ENCODE measurements around the gene GNB3. TPM values are rescaled to one million over a fixed set of nuclear protein-coding genes. Genes with fewer than 3 reads are reported as not detected.

The GNB3 gene
- polyA plus RNA-seq = 5.9 TPM
- long read RNA-seq, donor 1, partial matches to known transcripts = 6 of 7 reads
- long read RNA-seq, donor 1, other reads (novel, unspliced or antisense) = 0 of 7 reads
- long read RNA-seq, donor 2 = 0 reads
- long read RNA-seq, donor 3 = 0 reads
- long read RNA-seq, donor 4 = 0 reads
- long read RNA-seq, donor 5, partial matches to known transcripts = 0 of 1 reads
- long read RNA-seq, donor 5, other reads (novel, unspliced or antisense) = 0 of 1 reads
- long read RNA-seq, donor 6, partial matches to known transcripts = 22 of 22 reads
- long read RNA-seq, donor 6, other reads (novel, unspliced or antisense) = 0 of 22 reads
- long read RNA-seq, donor 7, partial matches to known transcripts = 0 of 1 reads
- long read RNA-seq, donor 7, other reads (novel, unspliced or antisense) = 0 of 1 reads
- long read RNA-seq, donor 8 = 0 reads
- long read RNA-seq, donor 9 = 0 reads
- long read RNA-seq, donor 10 = 0 reads
- long read RNA-seq, donor 11 = 0 reads

- DNase-seq = no peak
- Histone ChIP-seq H3K27me3 (ENCODE audit: control insufficient read depth, insufficient read depth, low read length) (no peaks in the 10 kb centered on the region), H3K27ac (ENCODE audit: low read length) (no peak within 1 kb of the TSS), H3K36me3 (ENCODE audit: control insufficient read depth, insufficient read depth, low read length) (peaks cover 56% of the 10 kb centered on the region), H3K4me1 (ENCODE audit: control insufficient read depth, insufficient read depth, low read length) (peaks cover 13% of the 10 kb centered on the region), H3K4me3 (ENCODE audit: low read length) (no peak within 1 kb of the TSS), H3K9me3 (ENCODE audit: control insufficient read depth, low read depth, low read length) (no peaks in the 10 kb centered on the region)
- no CpG with 5 or more reads among the region's 24 CpGs for WGBS (ENCODE audit: insufficient coverage, low lambda C conversion rate)
These were observed at the start of gene GNB3 for GRCh38 chr12:6840761-6841515. GNB3 (plus strand) TSS chr12:6840925; CDS start chr12:6841288, 363 bp downstream.

- Histone ChIP-seq H3K4me3 (ENCODE audit: low read length) (peak overlapping the region; percentile 4), H3K27me3 (ENCODE audit: control insufficient read depth, insufficient read depth, low read length) (no peaks in the 10 kb centered on the region), H3K27ac (ENCODE audit: low read length) (peak overlapping the region; percentile 49), H3K4me1 (ENCODE audit: control insufficient read depth, insufficient read depth, low read length) (no peaks in the 10 kb centered on the region), H3K36me3 (ENCODE audit: control insufficient read depth, insufficient read depth, low read length) (no peaks in the 10 kb centered on the region), H3K9me3 (ENCODE audit: control insufficient read depth, low read depth, low read length) (no peaks in the 10 kb centered on the region)
- DNase-seq = no peak
- 93% methylated on average over 3 of the region's 13 CpGs for WGBS (ENCODE audit: insufficient coverage, low lambda C conversion rate)
These were observed 48.7 kb upstream of the GNB3 start for GRCh38 chr12:6791931-6792520.

- no peaks in the 10 kb centered on the region for H3K27me3 ChIP-seq (ENCODE audit: control insufficient read depth, insufficient read depth, low read length)
- H3K9me3 ChIP-seq (ENCODE audit: control insufficient read depth, low read depth, low read length) = no peaks in the 10 kb centered on the region
- no peak for DNase-seq
- no peaks in the 10 kb centered on the region for H3K36me3 ChIP-seq (ENCODE audit: control insufficient read depth, insufficient read depth, low read length)
- H3K4me3 ChIP-seq (ENCODE audit: low read length) = no peak overlapping the region
- H3K4me1 ChIP-seq (ENCODE audit: control insufficient read depth, insufficient read depth, low read length) = no peaks in the 10 kb centered on the region
- WGBS (ENCODE audit: insufficient coverage, low lambda C conversion rate) = 40% methylated on average over 1 of the region's 12 CpGs
- peak overlapping the region; percentile 49 for H3K27ac ChIP-seq (ENCODE audit: low read length)
These were observed 48.1 kb upstream of the GNB3 start for GRCh38 chr12:6792522-6793201.

GRCh38 chr12:6795088-6795487 is 45.6 kb upstream of the GNB3 start:
- Histone ChIP-seq H3K9me3 (ENCODE audit: control insufficient read depth, low read depth, low read length) (no peaks in the 10 kb centered on the region), H3K27me3 (ENCODE audit: control insufficient read depth, insufficient read depth, low read length) (no peaks in the 10 kb centered on the region), H3K4me3 (ENCODE audit: low read length) (no peak overlapping the region), H3K4me1 (ENCODE audit: control insufficient read depth, insufficient read depth, low read length) (no peaks in the 10 kb centered on the region), H3K36me3 (ENCODE audit: control insufficient read depth, insufficient read depth, low read length) (no peaks in the 10 kb centered on the region), H3K27ac (ENCODE audit: low read length) (no peak overlapping the region)
- WGBS (ENCODE audit: insufficient coverage, low lambda C conversion rate) = no CpG with 5 or more reads among the region's 2 CpGs
- no peak for DNase-seq

GRCh38 chr12:6796576-6796975 is 44.1 kb upstream of the GNB3 start:
- no peaks in the 10 kb centered on the region for H3K9me3 ChIP-seq (ENCODE audit: control insufficient read depth, low read depth, low read length)
- H3K27me3 ChIP-seq (ENCODE audit: control insufficient read depth, insufficient read depth, low read length) = no peaks in the 10 kb centered on the region
- H3K4me3 ChIP-seq (ENCODE audit: low read length) = no peak overlapping the region
- no peaks in the 10 kb centered on the region for H3K4me1 ChIP-seq (ENCODE audit: control insufficient read depth, insufficient read depth, low read length)
- no peaks in the 10 kb centered on the region for H3K36me3 ChIP-seq (ENCODE audit: control insufficient read depth, insufficient read depth, low read length)
- no peak overlapping the region for H3K27ac ChIP-seq (ENCODE audit: low read length)
- 80% methylated on average over 1 of the region's 4 CpGs for WGBS (ENCODE audit: insufficient coverage, low lambda C conversion rate)
- DNase-seq = no peak

GRCh38 chr12:6799147-6799546 is 41.6 kb upstream of the GNB3 start:
- Histone ChIP-seq H3K4me1 (ENCODE audit: control insufficient read depth, insufficient read depth, low read length) (no peaks in the 10 kb centered on the region), H3K36me3 (ENCODE audit: control insufficient read depth, insufficient read depth, low read length) (no peaks in the 10 kb centered on the region), H3K27me3 (ENCODE audit: control insufficient read depth, insufficient read depth, low read length) (no peaks in the 10 kb centered on the region), H3K9me3 (ENCODE audit: control insufficient read depth, low read depth, low read length) (no peaks in the 10 kb centered on the region), H3K4me3 (ENCODE audit: low read length) (no peak overlapping the region), H3K27ac (ENCODE audit: low read length) (no peak overlapping the region)
- no peak for DNase-seq
- WGBS (ENCODE audit: insufficient coverage, low lambda C conversion rate) = 100% methylated on average over 1 of the region's 5 CpGs

- no peak overlapping the region for H3K4me3 ChIP-seq (ENCODE audit: low read length)
- no peaks in the 10 kb centered on the region for H3K4me1 ChIP-seq (ENCODE audit: control insufficient read depth, insufficient read depth, low read length)
- no peak overlapping the region for H3K27ac ChIP-seq (ENCODE audit: low read length)
- 50% methylated on average over 1 of the region's 1 CpG for WGBS (ENCODE audit: insufficient coverage, low lambda C conversion rate)
- no peaks in the 10 kb centered on the region for H3K36me3 ChIP-seq (ENCODE audit: control insufficient read depth, insufficient read depth, low read length)
- DNase-seq = no peak
- no peaks in the 10 kb centered on the region for H3K9me3 ChIP-seq (ENCODE audit: control insufficient read depth, low read depth, low read length)
- peaks cover 2% of the 10 kb centered on the region for H3K27me3 ChIP-seq (ENCODE audit: control insufficient read depth, insufficient read depth, low read length)
These were observed 33.6 kb upstream of the GNB3 start for GRCh38 chr12:6807170-6807569.

GRCh38 chr12:6809056-6809455 is 31.7 kb upstream of the GNB3 start:
- no peaks in the 10 kb centered on the region for H3K36me3 ChIP-seq (ENCODE audit: control insufficient read depth, insufficient read depth, low read length)
- no peak for DNase-seq
- H3K4me3 ChIP-seq (ENCODE audit: low read length) = no peak overlapping the region
- no peaks in the 10 kb centered on the region for H3K4me1 ChIP-seq (ENCODE audit: control insufficient read depth, insufficient read depth, low read length)
- peaks cover 3% of the 10 kb centered on the region for H3K27me3 ChIP-seq (ENCODE audit: control insufficient read depth, insufficient read depth, low read length)
- H3K9me3 ChIP-seq (ENCODE audit: control insufficient read depth, low read depth, low read length) = no peaks in the 10 kb centered on the region
- H3K27ac ChIP-seq (ENCODE audit: low read length) = no peak overlapping the region
- no CpG with 5 or more reads among the region's 10 CpGs for WGBS (ENCODE audit: insufficient coverage, low lambda C conversion rate)

GRCh38 chr12:6810758-6811157 is 30.0 kb upstream of the GNB3 start:
- H3K4me3 ChIP-seq (ENCODE audit: low read length) = no peak overlapping the region
- H3K36me3 ChIP-seq (ENCODE audit: control insufficient read depth, insufficient read depth, low read length) = no peaks in the 10 kb centered on the region
- no CpG with 5 or more reads among the region's 1 CpG for WGBS (ENCODE audit: insufficient coverage, low lambda C conversion rate)
- H3K27me3 ChIP-seq (ENCODE audit: control insufficient read depth, insufficient read depth, low read length) = peaks cover 11% of the 10 kb centered on the region
- no peak overlapping the region for H3K27ac ChIP-seq (ENCODE audit: low read length)
- no peak for DNase-seq
- H3K9me3 ChIP-seq (ENCODE audit: control insufficient read depth, low read depth, low read length) = no peaks in the 10 kb centered on the region
- no peaks in the 10 kb centered on the region for H3K4me1 ChIP-seq (ENCODE audit: control insufficient read depth, insufficient read depth, low read length)

GRCh38 chr12:6813363-6813762 is 27.4 kb upstream of the GNB3 start:
- WGBS (ENCODE audit: insufficient coverage, low lambda C conversion rate) = 88% methylated on average over 1 of the region's 4 CpGs
- peak in 1 of 2 donors; percentile 0 for DNase-seq
- Histone ChIP-seq H3K27ac (ENCODE audit: low read length) (no peak overlapping the region), H3K36me3 (ENCODE audit: control insufficient read depth, insufficient read depth, low read length) (no peaks in the 10 kb centered on the region), H3K4me3 (ENCODE audit: low read length) (no peak overlapping the region), H3K9me3 (ENCODE audit: control insufficient read depth, low read depth, low read length) (no peaks in the 10 kb centered on the region), H3K27me3 (ENCODE audit: control insufficient read depth, insufficient read depth, low read length) (peaks cover 11% of the 10 kb centered on the region), H3K4me1 (ENCODE audit: control insufficient read depth, insufficient read depth, low read length) (no peaks in the 10 kb centered on the region)
